Suprapubic skin (tissue), 4 donors: ENCODE data around the gene USF1. TPM values are rescaled to one million over a fixed set of nuclear protein-coding genes. Genes with fewer than 3 reads are reported as not detected.

Source experiments
- DNase-seq, 2 donors: peaks; one replicate each; pipeline ENCODE4 v3.0.0-alpha.2; 2019; ENCODE audit warnings: low spot score in 2 of 2
- H3K27ac ChIP-seq: fragments of 200-600 bp; sonication (generic); one replicate; pipeline ENCODE4 v1.5.1; 2019
- H3K27me3 ChIP-seq: fragments of 200-600 bp; sonication (generic); one replicate; pipeline ENCODE4 v1.5.1; 2019
- H3K36me3 ChIP-seq: fragments of 200-600 bp; sonication (generic); one replicate; pipeline ENCODE4 v1.5.1; 2019
- H3K4me1 ChIP-seq: fragments of 200-600 bp; sonication (generic); one replicate; pipeline ENCODE4 v1.5.1; 2019
- H3K4me3 ChIP-seq: fragments of 200-600 bp; sonication (generic); one replicate; pipeline ENCODE4 v1.5.1; 2019; ENCODE audit warnings: mild to moderate bottlenecking
- H3K9me3 ChIP-seq: fragments of 200-600 bp; sonication (generic); one replicate; pipeline ENCODE4 v1.5.1; 2019
- CTCF ChIP-seq, 2 donors: fragments of 200-600 bp in 1 of 2; fragments of 450-650 bp in 1 of 2; sonication (generic) in 1 of 2; IDR thresholded peaks; one replicate each; pipeline ENCODE4 v1.5.1; 2016 to 2019; ENCODE audit warnings: antibody characterized with exemption in 2 of 2, mild to moderate bottlenecking in 1 of 2, moderate library complexity in 1 of 2
- EP300 ChIP-seq: sonication (generic); formaldehyde crosslinking; IDR thresholded peaks from one replicate; pipeline ENCODE4 v1.6.1; 2017; ENCODE audit warnings: antibody characterized with exemption
- POLR2A ChIP-seq, 2 donors: fragments of 450-650 bp; IDR thresholded peaks; one replicate each; pipeline ENCODE4 v1.6.1; 2017; ENCODE audit warnings: antibody characterized with exemption in 2 of 2, mild to moderate bottlenecking in 2 of 2, moderate library complexity in 2 of 2
- POLR2AphosphoS5 ChIP-seq, 3 donors: sonication (generic); formaldehyde crosslinking; IDR thresholded peaks; one replicate each; pipeline ENCODE4 v1.6.1; 2017; ENCODE audit warnings: antibody characterized with exemption in 3 of 3
- WGBS: methylation state at CpG from one replicate; pipeline ENCODE4 v1.1.5; 2018; 5-methylcytosine and 5-hydroxymethylcytosine counted together
- total RNA-seq, 4 donors: library from RNA; depleted of rRNA; stranded (reverse); fragments of >200 nt; gene quantifications; one replicate each; pipeline ENCODE4 v1.1.0, GENCODE V29; 2016

Gene USF1
- total RNA-seq, 4 donors from 2014 or later = 33.9 to 88.7 (median 43.7) TPM

GRCh38 chr1:161080441-161081405 lies 34.9 kb upstream of the USF1 start:
- no peak for DNase-seq
- peak overlapping the region; percentile 92 for H3K27ac ChIP-seq
- peaks cover 57% of the 10 kb centered on the region for H3K4me1 ChIP-seq
- no peak for TF ChIP-seq CTCF (IDR thresholded peaks at IDR 0.05)
- no peak for TF ChIP-seq EP300
- TF ChIP-seq POLR2A (IDR thresholded peaks at IDR 0.05) = no peak
- TF ChIP-seq POLR2AphosphoS5 (IDR thresholded peaks at IDR 0.05) = no peak
- 65% methylated on average over 5 of the region's 5 CpGs for WGBS
- no peaks in the 10 kb centered on the region for H3K27me3 ChIP-seq
- no peaks in the 10 kb centered on the region for H3K36me3 ChIP-seq
- no peak overlapping the region for H3K4me3 ChIP-seq
- H3K9me3 ChIP-seq = no peaks in the 10 kb centered on the region

- Histone ChIP-seq H3K27ac (peak overlapping the region; percentile 92), H3K27me3 (no peaks in the 10 kb centered on the region), H3K4me3 (no peak overlapping the region), H3K36me3 (no peaks in the 10 kb centered on the region), H3K4me1 (peaks cover 55% of the 10 kb centered on the region), H3K9me3 (no peaks in the 10 kb centered on the region)
- 66% methylated on average over 41 of the region's 41 CpGs for WGBS
- no peak for TF ChIP-seq EP300
- TF ChIP-seq POLR2A (IDR thresholded peaks at IDR 0.05) = no peak
- TF ChIP-seq POLR2AphosphoS5 (IDR thresholded peaks at IDR 0.05) = no peak
- TF ChIP-seq CTCF (IDR thresholded peaks at IDR 0.05) = no peak
- no peak for DNase-seq
These were observed 33.8 kb upstream of the USF1 start for GRCh38 chr1:161079436-161080110.

GRCh38 chr1:161077426-161077825 lies 31.6 kb upstream of the USF1 start:
- Histone ChIP-seq H3K9me3 (no peaks in the 10 kb centered on the region), H3K27me3 (no peaks in the 10 kb centered on the region), H3K4me1 (peaks cover 53% of the 10 kb centered on the region), H3K27ac (no peak overlapping the region), H3K36me3 (no peaks in the 10 kb centered on the region), H3K4me3 (no peak overlapping the region)
- TF ChIP-seq POLR2A (IDR thresholded peaks at IDR 0.05) (no peak), POLR2AphosphoS5 (IDR thresholded peaks at IDR 0.05) (no peak), EP300 (no peak), CTCF (IDR thresholded peaks at IDR 0.05) (no peak)
- WGBS = 79% methylated on average over 8 of the region's 9 CpGs
- no peak for DNase-seq

DNA sequence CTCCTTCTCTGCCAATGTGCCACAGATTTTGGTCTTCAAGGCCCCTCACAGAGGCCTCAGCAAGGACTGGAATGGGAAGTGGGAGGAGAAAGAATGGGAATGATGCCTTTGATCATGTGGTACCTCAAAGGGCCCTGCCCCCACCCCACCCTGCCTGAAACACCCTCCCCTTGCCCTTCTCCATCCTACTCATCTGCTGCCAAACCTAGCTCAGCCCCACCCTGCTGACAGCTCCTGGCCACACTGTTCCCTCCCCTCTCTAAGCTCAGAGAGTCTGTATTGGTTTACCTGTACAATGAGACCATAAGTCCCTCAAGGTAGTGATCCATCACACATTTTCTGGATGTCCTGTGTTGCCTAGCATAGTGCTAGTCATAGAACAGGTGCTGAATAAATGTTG lies 30.6 kb upstream of the USF1 start:
- Histone ChIP-seq H3K4me3 (no peak overlapping the region), H3K9me3 (no peaks in the 10 kb centered on the region), H3K36me3 (no peaks in the 10 kb centered on the region), H3K27me3 (no peaks in the 10 kb centered on the region), H3K4me1 (peaks cover 43% of the 10 kb centered on the region), H3K27ac (peak overlapping the region; percentile 61)
- DNase-seq = no peak
- TF ChIP-seq CTCF (IDR thresholded peaks at IDR 0.05) (no peak), POLR2A (IDR thresholded peaks at IDR 0.05) (no peak), EP300 (no peak), POLR2AphosphoS5 (IDR thresholded peaks at IDR 0.05) (no peak)
